Caco-2 (cell line): ENCODE data around the gene ZNF841. TPM values are rescaled to one million over a fixed set of nuclear protein-coding genes. Genes with fewer than 3 reads are reported as not detected.

Experiments
- BruUV-seq: library from RNA; stranded (reverse); fragments of 400-500 nt; replicated peaks from 2 replicates; lab custom pipeline; 2021; lab: Mats Ljungman, UMichigan
- CTCF ChIA-PET: fragments of 300-600 bp; sonication (Branson Sonifier 250); formaldehyde crosslinking; loops from one replicate; lab custom pipeline; 2022; ENCODE audit warnings: antibody characterized with exemption; lab: Charles Lee
- POLR2A ChIA-PET: fragments of 300-600 bp; sonication (Branson Sonifier 250); formaldehyde crosslinking; loops from one replicate; lab custom pipeline; 2022; ENCODE audit warnings: antibody characterized with exemption; lab: Charles Lee
- DNase-seq, 2 experiments: peaks; one replicate each; pipeline versions ENCODE4 v3.0.0 to v3.0.0-alpha.2; 2020 to 2022
- H3K27me3 ChIP-seq: replicated peaks from 2 replicates; pipeline ENCODE4 v1.6.0; 2011; ENCODE audit warnings: low read length; ENCODE audit not compliant: control insufficient read depth, insufficient read depth
- H3K36me3 ChIP-seq: 2 replicates; pipeline ENCODE4 v1.5.1; 2011; ENCODE audit warnings: low read length; ENCODE audit not compliant: control insufficient read depth, insufficient read depth
- H3K4me1 ChIP-seq: fragments of 250-450 bp; sonication (Bioruptor Pico); 2 replicates; pipeline ENCODE4 v1.5.1; 2020; ENCODE audit warnings: mild to moderate bottlenecking
- H3K4me3 ChIP-seq: 2 replicates; pipeline ENCODE4 v1.5.1; 2011; ENCODE audit warnings: low read depth, mild to moderate bottlenecking, control low read depth, low read length
- H3K9me3 ChIP-seq: fragments of 250-450 bp; sonication (Bioruptor Pico); 2 replicates; pipeline ENCODE4 v1.5.1; 2020; ENCODE audit warnings: mild to moderate bottlenecking, moderate library complexity
- H3K27ac Mint-ChIP-seq: one replicate; pipeline ENCODE4 v1.8.0; 2022; ENCODE audit warnings: mixed read lengths; ENCODE audit not compliant: unreplicated experiment
- H3K27me3 Mint-ChIP-seq: one replicate; pipeline ENCODE4 v1.8.0; 2022; ENCODE audit warnings: mixed read lengths; ENCODE audit not compliant: insufficient read depth, unreplicated experiment
- H3K36me3 Mint-ChIP-seq: one replicate; pipeline ENCODE4 v1.8.0; 2022; ENCODE audit warnings: mild to moderate bottlenecking, mixed read lengths; ENCODE audit not compliant: insufficient read depth, unreplicated experiment
- H3K4me1 Mint-ChIP-seq: one replicate; pipeline ENCODE4 v1.8.0; 2022; ENCODE audit warnings: low read depth, mixed read lengths; ENCODE audit not compliant: unreplicated experiment
- H3K4me3 Mint-ChIP-seq: one replicate; pipeline ENCODE4 v1.8.0; 2022; ENCODE audit warnings: mild to moderate bottlenecking, moderate library complexity, mixed read lengths; ENCODE audit not compliant: unreplicated experiment
- H3K9me3 Mint-ChIP-seq: one replicate; pipeline ENCODE4 v1.8.0; 2022; ENCODE audit warnings: mixed read lengths; ENCODE audit not compliant: unreplicated experiment
- CTCF ChIP-seq, 2 experiments: fragments of 200-600 bp in 1 of 2; IDR thresholded peaks; 1 replicate in 1 of 2; 2 replicates in 1 of 2; pipeline versions ENCODE4 v1.5.1 to v1.8.0; 2011 to 2022; ENCODE audit warnings: antibody characterized with exemption in 1 of 2, control low read depth in 1 of 2, inconsistent platforms in 1 of 2, low read depth in 1 of 2, low read length in 1 of 2, mild to moderate bottlenecking in 1 of 2, moderate library complexity in 1 of 2; ENCODE audit not compliant: insufficient read depth in 1 of 2, severe bottlenecking in 1 of 2, unreplicated experiment in 1 of 2
- intact Hi-C: fragments of 100-400 bp; cut with micrococcal nuclease; formaldehyde crosslinking; loops from one replicate; pipeline ENCODE4 v1.10.0; 2022; ENCODE audit not compliant: unreplicated experiment
- total RNA-seq: library from RNA; stranded (reverse); gene quantifications from 2 replicates; pipeline ENCODE4 v1.2.3, GENCODE V29; 2022

The ZNF841 gene
- total RNA-seq, 1 experiment from 2014 or later, result 16.7 TPM

- H3K27me3 ChIP-seq, result no peaks in the 10 kb centered on the region
- peak within 1 kb of the TSS; percentile 86 for H3K4me3 ChIP-seq
- H3K4me1 ChIP-seq, result 0 out of 2 replicates have a peak, but pooled peaks cover 9% of the 10 kb centered on the region
- Mint-ChIP-seq H3K36me3 (peaks cover 57% of the 10 kb centered on the region), H3K27ac (peak within 1 kb of the TSS; percentile 99), H3K4me1 (peaks cover 17% of the 10 kb centered on the region), H3K9me3 (peaks cover 53% of the 10 kb centered on the region), H3K4me3 (peak within 1 kb of the TSS; percentile 93), H3K27me3 (no peaks in the 10 kb centered on the region)
- peaks cover 25% of the 10 kb centered on the region for H3K9me3 ChIP-seq
- ChIA-PET POLR2A (interaction anchor here (0.8 kb wide), 1 partner anchor 41 kb away, joined by 5 read pairs; no protein-coding TSS in a partner anchor), CTCF (interaction anchor here (0.6 kb wide), 1 partner anchor 26 kb away, joined by 3 read pairs; no protein-coding TSS in a partner anchor)
- H3K36me3 ChIP-seq, result no peaks in the 10 kb centered on the region; the same call in 1 of the 2 replicates
- BruUV-seq, result TSS peak; percentile 88
- intact Hi-C loops, result loop anchor here (1.0 kb wide), 2 partner anchors 21 to 41 kb away; partner anchors contain the start of genes ZNF614 and ZNF615
- TF ChIP-seq CTCF (IDR thresholded peaks at IDR 0.05; ENCODE audit: insufficient read depth in 1 of 2, low read depth in 1 of 2, low read length in 1 of 2, severe bottlenecking in 1 of 2, unreplicated experiment in 1 of 2), result no peak
- peak; percentile 92 to 93 for DNase-seq
Observed at GRCh38 chr19:52048555-52049501, 46.7 kb downstream of the ZNF841 start, which contains the start of gene ZNF432. ZNF432 (minus strand) TSS chr19:52048838; CDS start chr19:52046868, 1,970 bp downstream.

- TF ChIP-seq CTCF (IDR thresholded peaks at IDR 0.05; ENCODE audit: insufficient read depth in 1 of 2, low read depth in 1 of 2, low read length in 1 of 2, severe bottlenecking in 1 of 2, unreplicated experiment in 1 of 2), result no peak
- POLR2A ChIA-PET, result no interaction called here
- peaks cover 56% of the 10 kb centered on the region for H3K9me3 Mint-ChIP-seq
- no peaks in the 10 kb centered on the region for H3K4me1 Mint-ChIP-seq
- CTCF ChIA-PET, result no interaction called here
- BruUV-seq, result no TSS peak
- no peaks in the 10 kb centered on the region for H3K27me3 Mint-ChIP-seq
- peaks cover 53% of the 10 kb centered on the region for H3K36me3 Mint-ChIP-seq
- Histone ChIP-seq H3K9me3 (peaks cover 45% of the 10 kb centered on the region), H3K4me1 (no peaks in the 10 kb centered on the region), H3K4me3 (no peak overlapping the region), H3K36me3 (peaks cover 15% of the 10 kb centered on the region), H3K27me3 (no peaks in the 10 kb centered on the region)
- DNase-seq, result no peak
- H3K27ac Mint-ChIP-seq, result no peak overlapping the region
- no peak overlapping the region for H3K4me3 Mint-ChIP-seq
- intact Hi-C loops, result no loop called here
Observed at GRCh38 chr19:52039169-52039568, 56.4 kb downstream of the ZNF841 start.

GRCh38 chr19:52034051-52034728 is 61.4 kb downstream of the ZNF841 start:
- no peak for DNase-seq
- H3K9me3 Mint-ChIP-seq, result peaks cover 61% of the 10 kb centered on the region

More at GRCh38 chr19:52034051-52034728, 61.4 kb downstream of the ZNF841 start:
- Histone ChIP-seq H3K4me1 (no peaks in the 10 kb centered on the region), H3K36me3 (peaks cover 15% of the 10 kb centered on the region), H3K4me3 (no peak overlapping the region), H3K27me3 (no peaks in the 10 kb centered on the region), H3K9me3 (peaks cover 53% of the 10 kb centered on the region)
- no peak for TF ChIP-seq CTCF (IDR thresholded peaks at IDR 0.05; ENCODE audit: insufficient read depth in 1 of 2, low read depth in 1 of 2, low read length in 1 of 2, severe bottlenecking in 1 of 2, unreplicated experiment in 1 of 2)
- no peaks in the 10 kb centered on the region for H3K27me3 Mint-ChIP-seq
- H3K4me1 Mint-ChIP-seq, result no peaks in the 10 kb centered on the region
- no peak overlapping the region for H3K4me3 Mint-ChIP-seq
- peaks cover 52% of the 10 kb centered on the region for H3K36me3 Mint-ChIP-seq
- H3K27ac Mint-ChIP-seq, result no peak overlapping the region
- POLR2A ChIA-PET, result no interaction called here
- CTCF ChIA-PET, result no interaction called here
- BruUV-seq, result TSS peak; percentile 6
- intact Hi-C loops, result no loop called here
